DND-41 (cell line): ENCODE data around the gene ARSJ.

Source experiments
- EZH2 ChIP-seq: IDR thresholded peaks from 3 replicates; pipeline ENCODE4 v1.6.1; 2012; ENCODE audit warnings: borderline replicate concordance, low read depth, mild to moderate bottlenecking, moderate library complexity, low read length, inconsistent platforms; ENCODE audit not compliant: severe bottlenecking
- TF ChIP-seq, protein P1 (sequence below): IDR thresholded peaks from 2 replicates; pipeline ENCODE4 v1.5.1; 2012; ENCODE audit warnings: borderline replicate concordance, low read length, moderate library complexity, mild to moderate bottlenecking; ENCODE audit not compliant: poor library complexity, severe bottlenecking; ENCODE audit errors: extremely low read depth

DNA sequence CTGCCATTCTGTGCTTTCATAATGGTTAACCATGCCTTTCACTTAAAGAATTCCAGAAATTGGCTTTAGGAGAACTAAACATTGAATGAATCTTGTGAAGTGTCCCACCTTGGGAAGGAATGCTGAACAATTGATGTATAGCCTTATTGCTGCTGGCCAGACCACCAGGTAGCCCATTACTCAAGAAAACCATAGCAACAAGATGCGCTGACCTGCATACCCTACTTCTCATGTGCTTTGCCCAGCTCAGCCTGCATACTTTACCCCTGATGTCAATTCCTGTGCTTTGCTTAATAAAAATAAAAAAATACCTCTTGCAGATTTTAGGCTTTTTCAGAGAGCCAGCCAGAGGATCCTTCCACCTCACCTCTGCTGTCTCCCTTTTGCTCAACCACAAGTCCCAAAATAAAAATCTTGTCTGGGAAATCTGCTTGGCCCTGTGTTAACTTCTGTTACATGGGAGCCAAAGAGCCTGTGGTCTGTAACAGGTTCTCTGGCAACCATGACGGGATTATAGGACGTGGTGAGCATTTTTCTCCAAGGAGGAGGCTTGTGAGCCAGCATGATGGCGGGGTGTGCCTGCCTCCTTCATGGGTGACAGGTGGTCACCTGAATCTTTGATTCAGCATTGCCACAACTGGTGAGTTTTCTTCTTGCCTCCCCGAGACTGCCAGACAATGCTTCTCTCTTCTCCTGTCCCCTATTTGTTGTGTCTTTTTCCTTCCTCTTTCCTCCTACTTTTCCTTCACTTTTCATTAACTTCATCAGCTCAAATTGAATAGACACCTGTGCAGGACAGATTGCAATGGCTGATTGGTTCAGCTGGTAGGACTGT, 106.8 kb downstream of the ARSJ start:
- TF ChIP-seq, protein P1, sequence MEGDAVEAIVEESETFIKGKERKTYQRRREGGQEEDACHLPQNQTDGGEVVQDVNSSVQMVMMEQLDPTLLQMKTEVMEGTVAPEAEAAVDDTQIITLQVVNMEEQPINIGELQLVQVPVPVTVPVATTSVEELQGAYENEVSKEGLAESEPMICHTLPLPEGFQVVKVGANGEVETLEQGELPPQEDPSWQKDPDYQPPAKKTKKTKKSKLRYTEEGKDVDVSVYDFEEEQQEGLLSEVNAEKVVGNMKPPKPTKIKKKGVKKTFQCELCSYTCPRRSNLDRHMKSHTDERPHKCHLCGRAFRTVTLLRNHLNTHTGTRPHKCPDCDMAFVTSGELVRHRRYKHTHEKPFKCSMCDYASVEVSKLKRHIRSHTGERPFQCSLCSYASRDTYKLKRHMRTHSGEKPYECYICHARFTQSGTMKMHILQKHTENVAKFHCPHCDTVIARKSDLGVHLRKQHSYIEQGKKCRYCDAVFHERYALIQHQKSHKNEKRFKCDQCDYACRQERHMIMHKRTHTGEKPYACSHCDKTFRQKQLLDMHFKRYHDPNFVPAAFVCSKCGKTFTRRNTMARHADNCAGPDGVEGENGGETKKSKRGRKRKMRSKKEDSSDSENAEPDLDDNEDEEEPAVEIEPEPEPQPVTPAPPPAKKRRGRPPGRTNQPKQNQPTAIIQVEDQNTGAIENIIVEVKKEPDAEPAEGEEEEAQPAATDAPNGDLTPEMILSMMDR = no peak
- TF ChIP-seq EZH2 = no peak
